ENCODE results near the gene ST3GAL2.

DNA sequence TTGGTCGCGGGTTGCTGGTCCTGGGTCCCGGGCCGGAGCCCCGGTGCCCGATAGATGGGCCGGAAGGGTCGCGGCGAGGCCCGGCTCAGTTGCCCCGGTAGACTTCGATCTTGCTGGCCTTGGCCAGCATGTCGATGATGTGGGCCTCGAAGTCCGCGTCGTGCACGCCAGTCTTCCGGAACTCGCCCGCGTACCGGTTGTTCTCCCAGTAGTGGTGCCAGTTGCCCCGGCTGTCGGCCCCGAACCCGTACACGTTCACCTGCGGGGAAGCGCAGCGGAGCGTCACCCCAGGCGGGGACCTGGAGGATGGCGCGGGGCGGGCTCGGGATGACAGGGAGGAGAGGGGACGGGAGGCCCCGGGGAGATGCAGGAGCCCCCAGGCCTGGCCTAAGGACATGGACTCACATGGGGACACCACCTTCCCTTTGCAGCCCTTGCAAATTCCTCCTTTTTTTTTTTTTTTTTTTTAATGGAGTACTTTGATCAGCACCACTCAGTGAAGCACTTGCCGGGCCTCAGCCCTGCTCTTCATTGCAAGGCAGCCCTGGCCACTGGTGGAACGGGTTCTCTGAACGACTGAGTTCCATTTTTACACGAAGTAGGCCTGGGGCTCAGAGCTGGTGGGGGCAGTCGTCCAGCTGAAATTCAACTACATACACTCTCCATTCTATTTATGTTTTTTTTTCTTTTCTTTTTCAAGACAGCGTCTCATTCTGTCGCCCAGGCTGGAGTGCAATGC is 57.1 kb downstream of the ST3GAL2 start:
- TF ChIP-seq EP300 (IDR thresholded peaks at IDR 0.05; ENCODE audit: borderline replicate concordance) (no peak), RAD21 (IDR thresholded peaks at IDR 0.05; ENCODE audit: low read depth) (no peak), MAX (IDR thresholded peaks at IDR 0.05) (no peak), CREB1 (IDR thresholded peaks at IDR 0.05; ENCODE audit: low read depth) (no peak), NFIC (IDR thresholded peaks at IDR 0.05) (no peak), YY1 (IDR thresholded peaks at IDR 0.05; ENCODE audit: low read depth) (no peak; the same call in 1 of the 2 replicates), FOXM1 (IDR thresholded peaks at IDR 0.05; ENCODE audit: borderline replicate concordance, low read depth) (no peak), TEAD4 (IDR thresholded peaks at IDR 0.05) (no peak)
